Endometrial microvascular endothelial cells (primary cell): ENCODE measurements around the gene PLA2G2C. TPM values are rescaled to one million over a fixed set of nuclear protein-coding genes. Genes with fewer than 3 reads are reported as not detected.

Source experiments
- in situ Hi-C: cut with HindIII; loops from 2 replicates; pipeline ENCODE4 v1.10.0; 2017; ENCODE audit warnings: low sequenced_read_pairs, low pct_unique_long_range_greater_than_20kb; ENCODE audit errors: inconsistent ontology term
- total RNA-seq: library from RNA; depleted of rRNA; stranded (reverse); fragments of >200 nt; gene quantifications from one replicate; pipeline ENCODE4 v1.2.3, GENCODE V29; 2015; ENCODE audit errors: inconsistent ontology term

PLA2G2C gene
- total RNA-seq, 1 donor from 2014 or later, result not detected

DNA sequence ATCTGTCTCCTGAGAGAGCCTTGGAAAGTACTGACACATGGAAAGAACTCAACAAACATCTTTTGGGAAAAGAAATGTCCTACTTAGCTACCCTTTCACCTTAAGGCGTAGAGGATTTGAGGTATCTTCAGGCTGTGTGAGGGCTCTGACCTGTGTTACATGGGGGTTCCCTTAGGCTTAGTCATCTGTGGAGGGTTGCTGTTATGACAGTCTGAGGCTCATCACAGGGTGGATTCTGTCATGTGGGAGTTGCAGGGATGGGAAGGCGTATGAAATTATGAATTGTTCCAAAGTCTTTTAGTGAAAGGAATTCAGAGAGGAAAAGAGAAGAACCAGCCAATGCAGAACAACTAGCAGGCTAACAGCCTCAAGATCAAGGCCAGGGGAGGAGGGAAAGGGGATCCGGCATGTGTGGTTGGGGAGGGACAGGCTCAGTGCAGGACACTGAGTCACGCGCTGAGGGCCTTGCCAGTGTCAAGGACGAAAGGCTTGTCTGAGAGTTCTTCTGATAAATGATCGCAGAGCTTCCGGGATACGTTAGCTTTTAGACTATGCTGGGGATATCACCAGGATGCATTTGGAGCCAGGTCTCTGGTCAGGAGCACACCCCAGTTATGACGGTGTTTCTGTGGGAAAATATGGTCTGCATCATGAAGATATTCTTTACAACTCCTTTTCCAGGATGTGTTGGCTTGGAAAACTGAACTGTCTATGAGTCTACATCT lies 24.6 kb upstream of the PLA2G2C start:
- in situ Hi-C loops, result no loop called here

GRCh38 chr1:20209471-20209870 lies 23.2 kb upstream of the PLA2G2C start:
- in situ Hi-C loops, result no loop called here

GRCh38 chr1:20207546-20207945 lies 21.2 kb upstream of the PLA2G2C start:
- in situ Hi-C loops, result no loop called here

DNA sequence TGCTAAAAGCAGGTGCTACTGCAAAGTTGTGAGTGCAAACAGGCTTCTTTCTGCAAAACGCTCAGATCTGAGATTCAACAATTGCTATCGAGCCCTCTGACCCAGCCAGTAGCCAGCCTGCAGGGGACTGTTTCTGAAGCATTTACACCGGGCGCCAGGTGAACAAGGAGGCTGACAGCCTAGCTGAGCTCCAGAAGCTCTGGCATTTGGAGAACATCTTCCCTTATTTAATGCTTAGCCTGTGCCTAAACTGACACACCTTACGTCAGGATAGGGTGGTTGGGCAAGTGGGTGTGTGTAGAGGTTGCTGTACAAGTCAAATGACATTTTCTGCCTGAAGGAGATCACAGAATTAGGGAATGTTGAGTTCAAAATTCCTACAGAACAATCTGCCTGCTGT lies 15.8 kb upstream of the PLA2G2C start:
- in situ Hi-C loops, result no loop called here

DNA sequence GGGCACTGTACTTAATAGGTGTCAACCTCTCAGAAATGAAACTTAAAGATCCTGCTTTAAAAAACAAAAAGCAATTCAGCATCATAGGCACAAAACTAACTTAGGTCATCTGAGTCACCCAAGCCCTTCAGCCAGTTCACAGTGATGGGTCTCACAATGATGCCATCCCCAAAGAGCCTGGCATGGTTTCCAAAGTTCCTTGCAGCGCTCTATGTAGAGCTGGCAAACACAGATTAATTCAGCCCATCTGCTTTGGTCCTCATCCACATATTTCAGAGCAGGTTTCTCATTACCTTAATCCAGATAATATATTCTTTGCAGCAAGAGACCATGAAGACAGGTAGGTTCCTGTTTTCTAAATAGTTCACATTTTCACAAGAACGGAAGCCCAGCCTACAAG lies 14.6 kb upstream of the PLA2G2C start:
- in situ Hi-C loops, result no loop called here

- in situ Hi-C loops, result no loop called here
Measured at GRCh38 chr1:20199840-20200239, 13.5 kb upstream of the PLA2G2C start.

GRCh38 chr1:20199403-20199802 lies 13.1 kb upstream of the PLA2G2C start:
- in situ Hi-C loops, result no loop called here

- in situ Hi-C loops, result no loop called here
Measured at GRCh38 chr1:20198918-20199317, 12.6 kb upstream of the PLA2G2C start.

- in situ Hi-C loops, result no loop called here
Measured at GRCh38 chr1:20198296-20198695, 12.0 kb upstream of the PLA2G2C start.

- in situ Hi-C loops, result no loop called here
Measured at GRCh38 chr1:20197329-20197791, 11.0 kb upstream of the PLA2G2C start.

GRCh38 chr1:20195462-20195780 lies 9.1 kb upstream of the PLA2G2C start:
- in situ Hi-C loops, result no loop called here

- in situ Hi-C loops, result no loop called here
Measured at GRCh38 chr1:20194757-20195461, 8.6 kb upstream of the PLA2G2C start.

- in situ Hi-C loops, result no loop called here
Measured at GRCh38 chr1:20194224-20194623, 7.9 kb upstream of the PLA2G2C start.

DNA sequence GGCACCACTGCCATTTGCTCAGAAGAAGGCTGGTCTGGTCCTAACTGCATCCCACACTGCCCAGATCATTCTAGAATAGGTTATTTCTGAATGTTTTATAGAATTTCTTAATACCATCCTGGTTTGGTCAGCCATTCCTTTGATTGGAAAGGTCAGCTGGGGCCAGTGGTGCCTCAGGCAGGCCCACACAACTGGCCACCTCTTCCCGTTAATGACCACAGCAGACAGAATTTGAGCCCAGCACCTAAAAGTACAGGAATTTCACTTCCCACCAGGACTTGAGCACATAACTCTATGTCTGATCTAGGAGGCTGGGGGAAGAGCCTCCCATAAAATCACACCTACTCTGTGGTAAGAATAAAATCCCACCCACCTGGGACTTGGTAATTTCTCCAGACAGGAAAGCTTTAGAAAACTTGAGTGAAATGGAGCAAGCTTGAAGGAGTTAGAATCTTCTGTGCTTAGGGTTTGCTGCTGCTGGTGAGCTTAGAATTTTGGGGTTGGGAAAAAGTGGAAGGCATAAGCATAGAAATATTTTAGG lies 6.6 kb upstream of the PLA2G2C start:
- in situ Hi-C loops, result no loop called here

GRCh38 chr1:20192364-20192763 lies 6.0 kb upstream of the PLA2G2C start:
- in situ Hi-C loops, result no loop called here

DNA sequence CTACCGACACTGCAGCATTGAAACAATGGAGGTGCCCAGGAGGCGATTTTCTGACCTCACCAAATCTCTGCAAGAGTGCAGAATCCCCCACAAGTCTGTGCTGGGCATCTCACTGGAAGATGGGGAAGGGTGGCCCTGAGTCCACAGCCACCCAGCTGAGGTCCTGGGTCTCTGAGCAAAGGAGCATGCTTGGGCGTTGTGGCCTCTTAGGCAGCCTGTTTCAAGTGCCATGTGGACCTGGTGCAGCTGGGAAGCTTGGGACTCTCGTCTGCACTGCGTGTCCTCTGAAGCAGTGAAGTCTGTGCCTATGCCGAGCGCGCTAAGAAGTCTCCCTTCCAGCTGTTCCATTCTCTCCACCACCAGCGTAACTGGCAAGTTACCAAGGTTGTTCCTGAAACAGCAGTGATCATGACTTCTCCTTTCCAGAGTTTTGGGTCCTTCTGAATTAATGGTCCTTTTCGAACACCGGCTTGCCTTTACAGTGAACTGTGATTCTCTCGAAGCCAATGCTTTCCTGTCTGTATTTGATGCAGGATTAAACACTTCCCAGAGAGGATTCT lies 5.0 kb upstream of the PLA2G2C start:
- in situ Hi-C loops, result no loop called here

DNA sequence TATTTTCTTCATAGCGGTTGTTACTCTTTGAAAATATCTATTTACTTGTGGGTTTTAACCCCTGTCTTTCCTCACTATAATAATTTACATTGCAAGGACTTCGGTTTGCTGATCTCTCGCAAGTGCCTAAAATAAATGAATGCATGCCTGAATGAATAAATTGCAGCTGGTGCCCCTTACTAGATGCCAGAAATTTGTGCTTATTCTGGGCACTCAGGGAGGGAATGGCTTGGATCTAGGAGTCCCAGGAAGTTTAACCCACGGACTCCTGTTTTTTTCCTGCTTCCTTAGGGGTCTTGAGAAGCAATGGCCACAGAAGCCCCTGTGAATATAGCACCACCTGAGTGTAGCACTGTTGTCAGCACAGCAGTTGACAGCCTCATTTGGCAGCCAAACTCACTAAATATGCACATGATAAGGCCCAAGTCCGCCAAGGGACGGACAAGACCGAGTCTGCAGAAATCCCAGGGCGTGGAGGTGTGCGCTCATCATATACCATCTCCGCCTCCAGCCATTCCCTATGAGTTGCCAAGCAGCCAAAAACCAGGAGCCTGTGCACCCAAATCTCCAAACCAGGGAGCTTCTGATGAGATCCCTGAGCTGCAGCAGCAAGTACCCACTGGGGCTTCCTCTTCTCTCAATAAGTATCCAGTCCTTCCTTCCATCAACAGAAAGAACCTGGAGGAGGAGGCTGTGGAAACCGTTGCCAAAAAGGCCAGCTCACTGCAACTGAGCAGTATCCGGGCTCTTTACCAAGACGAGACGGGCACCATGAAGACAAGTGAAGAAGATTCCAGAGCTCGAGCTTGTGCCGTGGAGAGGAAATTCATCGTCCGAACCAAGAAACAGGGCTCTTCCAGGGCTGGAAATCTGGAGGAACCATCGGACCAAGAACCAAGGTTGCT lies 4.2 kb upstream of the PLA2G2C start:
- in situ Hi-C loops, result no loop called here

- in situ Hi-C loops, result no loop called here
Measured at GRCh38 chr1:20189664-20190063, 3.3 kb upstream of the PLA2G2C start.

GRCh38 chr1:20188455-20188817 lies 2.1 kb upstream of the PLA2G2C start:
- in situ Hi-C loops, result no loop called here
